Trophoblast cell (in vitro differentiated cells and primary cell): Measurements from ENCODE around the gene SLC17A9.
A peak's percentile ranks its signal among the peaks of the same experiment; 100 is the strongest.

Experiments used
- DNase-seq, 2 donors: peaks; one replicate each; pipeline ENCODE4 v3.0.0-alpha.2; 2016
- H2AFZ ChIP-seq: 2 replicates; pipeline ENCODE4 v1.6.1; 2013; ENCODE audit warnings: low read length, moderate library complexity, mild to moderate bottlenecking; ENCODE audit not compliant: insufficient read depth, poor library complexity
- H2AK5ac ChIP-seq: 2 replicates; pipeline ENCODE4 v1.6.1; 2013; ENCODE audit warnings: mild to moderate bottlenecking, low read length
- H2BK120ac ChIP-seq: 2 replicates; pipeline ENCODE4 v1.6.1; 2013; ENCODE audit warnings: low read length, mild to moderate bottlenecking, moderate library complexity; ENCODE audit not compliant: insufficient read depth, poor library complexity
- H2BK12ac ChIP-seq: 2 replicates; pipeline ENCODE4 v1.6.1; 2013; ENCODE audit warnings: mild to moderate bottlenecking, low read length, moderate library complexity
- H2BK5ac ChIP-seq: 2 replicates; pipeline ENCODE4 v1.6.1; 2013; ENCODE audit warnings: low read length, low read depth, moderate library complexity, mild to moderate bottlenecking; ENCODE audit not compliant: poor library complexity
- H3K14ac ChIP-seq: 2 replicates; pipeline ENCODE4 v1.6.1; 2013; ENCODE audit warnings: mild to moderate bottlenecking, low read length
- H3K18ac ChIP-seq: 2 replicates; pipeline ENCODE4 v1.6.1; 2013; ENCODE audit warnings: mild to moderate bottlenecking, low read length
- H3K23ac ChIP-seq: 2 replicates; pipeline ENCODE4 v1.6.1; 2013; ENCODE audit warnings: low read length
- H3K27ac ChIP-seq: 2 replicates; pipeline ENCODE4 v1.5.1; 2013; ENCODE audit warnings: low read depth, mild to moderate bottlenecking, inconsistent platforms, low read length, moderate library complexity
- H3K27me3 ChIP-seq: 2 replicates; pipeline ENCODE4 v1.6.1; 2013; ENCODE audit warnings: inconsistent platforms, mild to moderate bottlenecking, low read length, moderate library complexity; ENCODE audit not compliant: insufficient read depth
- H3K36me3 ChIP-seq, 2 experiments: 1 replicate in 1 of 2; 2 replicates in 1 of 2; pipeline ENCODE4 v1.6.1; 2013; ENCODE audit warnings: low read length in 2 of 2, mild to moderate bottlenecking in 2 of 2, moderate library complexity in 1 of 2; ENCODE audit not compliant: insufficient read depth in 2 of 2, control insufficient read depth in 1 of 2
- H3K4ac ChIP-seq: 2 replicates; pipeline ENCODE4 v1.6.1; 2013; ENCODE audit warnings: low read depth, mild to moderate bottlenecking, low read length, moderate library complexity
- H3K4me1 ChIP-seq, 2 experiments: 1 replicate in 1 of 2; 2 replicates in 1 of 2; pipeline ENCODE4 v1.6.1; 2013; ENCODE audit warnings: low read length in 2 of 2, mild to moderate bottlenecking in 2 of 2, moderate library complexity in 1 of 2; ENCODE audit not compliant: insufficient read depth in 2 of 2, control insufficient read depth in 1 of 2
- H3K4me2 ChIP-seq: 2 replicates; pipeline ENCODE4 v1.6.1; 2013; ENCODE audit warnings: inconsistent platforms, mild to moderate bottlenecking, low read length, moderate library complexity
- H3K4me3 ChIP-seq: 2 replicates; pipeline ENCODE4 v1.5.1; 2013; ENCODE audit warnings: mild to moderate bottlenecking, low read depth, low read length, inconsistent platforms
- H3K79me1 ChIP-seq: one replicate; pipeline ENCODE4 v1.6.1; 2013; ENCODE audit warnings: low read length
- H3K79me2 ChIP-seq: 2 replicates; pipeline ENCODE4 v1.6.1; 2013; ENCODE audit warnings: low read length, mild to moderate bottlenecking; ENCODE audit not compliant: control insufficient read depth, insufficient read depth, poor library complexity
- H3K9ac ChIP-seq: 2 replicates; pipeline ENCODE4 v1.6.1; 2013; ENCODE audit warnings: mild to moderate bottlenecking, low read length
- H3K9me3 ChIP-seq: 2 replicates; pipeline ENCODE4 v1.6.1; 2013; ENCODE audit warnings: low read depth, mild to moderate bottlenecking, control low read depth, inconsistent platforms, low read length; ENCODE audit not compliant: insufficient read depth
- H4K12ac ChIP-seq: 2 replicates; pipeline ENCODE4 v1.6.1; 2013; ENCODE audit warnings: low read depth, mild to moderate bottlenecking, low read length, moderate library complexity
- H4K8ac ChIP-seq: 2 replicates; pipeline ENCODE4 v1.6.1; 2013; ENCODE audit warnings: low read depth, mild to moderate bottlenecking, low read length, moderate library complexity
- H4K91ac ChIP-seq: one replicate; pipeline ENCODE4 v1.6.1; 2013; ENCODE audit warnings: low read depth, mild to moderate bottlenecking, low read length, moderate library complexity
- WGBS: extraction: QIAGEN DNeasy Blood & Tissue Kit; methylation state at CpG from one replicate; pipeline ENCODE4 v1.1.7; 2013; ENCODE audit warnings: missing lambda C conversion rate; ENCODE audit not compliant: insufficient read length, insufficient coverage; ENCODE audit errors: extremely low coverage; 5-methylcytosine and 5-hydroxymethylcytosine counted together

Gene SLC17A9

GRCh38 chr20:63006540-63007359 is 54.2 kb downstream of the SLC17A9 start, which contains the start of gene BHLHE23:
TSS of gene BHLHE23 (minus strand) at chr20:63006964. CDS start at chr20:63006774, 190 bp downstream.
- Histone ChIP-seq H3K9ac (no peak within 1 kb of the TSS), H4K12ac (peak within 1 kb of the TSS; percentile 21), H2AFZ (no peak within 1 kb of the TSS), H4K8ac (no peak within 1 kb of the TSS), H3K4ac (no peak within 1 kb of the TSS), H2BK5ac (no peak within 1 kb of the TSS), H3K18ac (no peak within 1 kb of the TSS), H3K4me3 (peak within 1 kb of the TSS; percentile 47), H3K4me2 (peak within 1 kb of the TSS; percentile 57), H3K79me2 (no peaks in the 10 kb centered on the region), H3K27ac (no peak within 1 kb of the TSS), H4K91ac (no peak within 1 kb of the TSS), H2AK5ac (no peak within 1 kb of the TSS), H2BK12ac (no peak within 1 kb of the TSS), H3K9me3 (peaks cover 7% of the 10 kb centered on the region), H3K4me1 (peaks cover 2 to 4% of the 10 kb centered on the region in 2 experiments), H3K79me1 (no peaks in the 10 kb centered on the region), H3K36me3 (no peaks in the 10 kb centered on the region), H3K27me3 (peaks cover 57% of the 10 kb centered on the region), H2BK120ac (no peak within 1 kb of the TSS), H3K23ac (no peak within 1 kb of the TSS), H3K14ac (no peak within 1 kb of the TSS)
- DNase-seq: no peak
- no CpG with 5 or more reads among the region's 110 CpGs for WGBS

GRCh38 chr20:63007360-63007645 is 54.8 kb downstream of the SLC17A9 start:
- WGBS: no CpG with 5 or more reads among the region's 24 CpGs

GRCh38 chr20:63007646-63008488 is 55.4 kb downstream of the SLC17A9 start:
- Histone ChIP-seq H3K27ac (no peak overlapping the region), H3K27me3 (peaks cover 48% of the 10 kb centered on the region), H4K91ac (no peak overlapping the region), H4K12ac (no peak overlapping the region), H2BK12ac (no peak overlapping the region), H3K14ac (no peak overlapping the region), H3K36me3 (no peaks in the 10 kb centered on the region), H2BK120ac (no peak overlapping the region), H2BK5ac (no peak overlapping the region), H3K23ac (no peak overlapping the region), H3K9ac (no peak overlapping the region), H3K79me2 (no peaks in the 10 kb centered on the region), H3K4ac (no peak overlapping the region), H4K8ac (no peak overlapping the region), H3K79me1 (no peaks in the 10 kb centered on the region), H3K9me3 (peaks cover 7% of the 10 kb centered on the region), H3K4me1 (peaks cover 2 to 4% of the 10 kb centered on the region in 2 experiments), H3K18ac (no peak overlapping the region), H3K4me2 (no peak overlapping the region), H3K4me3 (peak overlapping the region; percentile 28), H2AK5ac (no peak overlapping the region), H2AFZ (no peak overlapping the region)
- DNase-seq: no peak
- no CpG with 5 or more reads among the region's 46 CpGs for WGBS

More at GRCh38 chr20:63007360-63007645, 54.8 kb downstream of the SLC17A9 start:
- peak overlapping the region; percentile 57 for H3K4me2 ChIP-seq
- DNase-seq: no peak
- no peak overlapping the region for H2AK5ac ChIP-seq
- no peak overlapping the region for H2BK5ac ChIP-seq
- peaks cover 7% of the 10 kb centered on the region for H3K9me3 ChIP-seq
- H2BK120ac ChIP-seq: no peak overlapping the region
- no peak overlapping the region for H3K9ac ChIP-seq
- H3K4ac ChIP-seq: no peak overlapping the region
- H3K27me3 ChIP-seq: peaks cover 52% of the 10 kb centered on the region
- H2AFZ ChIP-seq: no peak overlapping the region
- no peak overlapping the region for H4K12ac ChIP-seq
- H3K79me2 ChIP-seq: no peaks in the 10 kb centered on the region
- no peak overlapping the region for H4K91ac ChIP-seq
- peaks cover 2 to 4% of the 10 kb centered on the region in 2 experiments for H3K4me1 ChIP-seq
- H4K8ac ChIP-seq: no peak overlapping the region
- H3K23ac ChIP-seq: no peak overlapping the region
- H3K27ac ChIP-seq: no peak overlapping the region
- H3K79me1 ChIP-seq: no peaks in the 10 kb centered on the region
- peak overlapping the region; percentile 47 for H3K4me3 ChIP-seq
- no peak overlapping the region for H3K18ac ChIP-seq
- H2BK12ac ChIP-seq: no peak overlapping the region
- H3K36me3 ChIP-seq: no peaks in the 10 kb centered on the region
- H3K14ac ChIP-seq: no peak overlapping the region

- Histone ChIP-seq H2BK120ac (no peak overlapping the region), H3K27me3 (peaks cover 45% of the 10 kb centered on the region), H2AFZ (no peak overlapping the region), H2BK12ac (no peak overlapping the region), H4K8ac (no peak overlapping the region), H4K91ac (no peak overlapping the region), H2AK5ac (no peak overlapping the region), H3K4me2 (peak overlapping the region; percentile 48), H3K4ac (no peak overlapping the region), H3K23ac (no peak overlapping the region), H3K9ac (no peak overlapping the region), H3K36me3 (no peaks in the 10 kb centered on the region), H3K27ac (no peak overlapping the region), H4K12ac (no peak overlapping the region), H3K4me1 (peaks cover 2 to 4% of the 10 kb centered on the region in 2 experiments), H2BK5ac (no peak overlapping the region), H3K79me1 (no peaks in the 10 kb centered on the region), H3K9me3 (peaks cover 7% of the 10 kb centered on the region), H3K18ac (no peak overlapping the region), H3K4me3 (no peak overlapping the region), H3K79me2 (no peaks in the 10 kb centered on the region), H3K14ac (no peak overlapping the region)
- no peak for DNase-seq
- no CpG with 5 or more reads among the region's 21 CpGs for WGBS
Observed at GRCh38 chr20:63008541-63009044, 56.1 kb downstream of the SLC17A9 start.
